ENCODE measurements around the gene CRAT.

GRCh38 chr9:129060991-129061390 lies 49.6 kb downstream of the CRAT start:
- no peak for TF ChIP-seq CTCF (IDR thresholded peaks at IDR 0.05)
- TF ChIP-seq POLR2AphosphoS5 (IDR thresholded peaks at IDR 0.05) = no peak
- no peak for TF ChIP-seq EP300 (IDR thresholded peaks at IDR 0.05)
